ENCODE measurements around the gene PLA2G2C. TPM values are rescaled to one million over a fixed set of nuclear protein-coding genes. Genes with fewer than 3 reads are reported as not detected.

The PLA2G2C gene
- total and polyA plus RNA-seq, 2 experiments from 2014 or later: not detected

- H4K20me1 ChIP-seq (replicated peaks; ENCODE audit: insufficient read depth): no peaks in the 10 kb centered on the region
- no peaks in the 10 kb centered on the region for H3K27me3 ChIP-seq (ENCODE audit: insufficient read depth)
- H3K4me2 ChIP-seq: no peak overlapping the region
- no peak for TF ChIP-seq ETS1 (IDR thresholded peaks at IDR 0.05)
- TF ChIP-seq ZNF462 (CRISPR knock-in tag; IDR thresholded peaks at IDR 0.05): no peak
- no peak for TF ChIP-seq JUNB (IDR thresholded peaks at IDR 0.05; ENCODE audit: unreplicated experiment)
- TF ChIP-seq NANOG (IDR thresholded peaks at IDR 0.05; ENCODE audit: borderline replicate concordance): no peak
- no peak for TF ChIP-seq CTCF (conservative IDR thresholded peaks at IDR 0.05; ENCODE audit: low read depth in 2 of 2)
- no peak for TF ChIP-seq REST (IDR thresholded peaks at IDR 0.05; ENCODE audit: unreplicated experiment)
- TF ChIP-seq STAT1 (IDR thresholded peaks at IDR 0.05; ENCODE audit: unreplicated experiment): no peak
- no peak for TF ChIP-seq CREB1 (CRISPR knock-in tag; IDR thresholded peaks at IDR 0.05; ENCODE audit: low read depth)
- TF ChIP-seq ZNF114 (CRISPR knock-in tag; IDR thresholded peaks at IDR 0.05): no peak
- TF ChIP-seq ZNF331 (CRISPR knock-in tag; IDR thresholded peaks at IDR 0.05; ENCODE audit: low read depth): no peak
- TF ChIP-seq EZH2 (IDR thresholded peaks at IDR 0.05; ENCODE audit: low read depth, unreplicated experiment): no peak
- no peak overlapping the region for H2AFZ ChIP-seq
- Mint-ChIP-seq H3K4me1 (no peaks in the 10 kb centered on the region), H3K27ac (no peak overlapping the region), H3K4me3 (no peak overlapping the region), H3K36me3 (ENCODE audit: low read depth) (peaks cover 4% of the 10 kb centered on the region; the same call in 1 of the 3 replicates), H3K9me3 (peaks cover 7% of the 10 kb centered on the region; the same call in 2 of the 3 replicates), H3K27me3 (ENCODE audit: insufficient read depth, low read depth, poor library complexity) (peaks cover 3% of the 10 kb centered on the region)
- H3K4me1 ChIP-seq (ENCODE audit: insufficient read depth): no peaks in the 10 kb centered on the region
- no peak overlapping the region for H3K27ac ChIP-seq (ENCODE audit: low read depth)
- no peaks in the 10 kb centered on the region for H3K9me2 ChIP-seq (ENCODE audit: insufficient read depth)
- DNase-seq (ENCODE audit: low spot score): no peak
- H3K79me2 ChIP-seq (replicated peaks; ENCODE audit: insufficient read depth): no peaks in the 10 kb centered on the region
- no peak for ATAC-seq
- H3K4me3 ChIP-seq: no peak overlapping the region
- no peaks in the 10 kb centered on the region for H3F3A ChIP-seq (replicated peaks; ENCODE audit: low read depth)
- H3K36me3 ChIP-seq (ENCODE audit: insufficient read depth): no peaks in the 10 kb centered on the region
Measured at GRCh38 chr1:20139776-20140612, 46.3 kb downstream of the PLA2G2C start.
